GM12878 (cell line): ENCODE data around the gene CHMP3. TPM values are rescaled to one million over a fixed set of nuclear protein-coding genes. Genes with fewer than 3 reads are reported as not detected.

ENCODE experiments used
- ATAC-seq: fragments of 200-7000 bp; cut with Tn5 transposase; 3 replicates; pipeline ENCODE4 v1.9.1; 2020; ENCODE audit warnings: mild to moderate bottlenecking, moderate library complexity
- BruUV-seq: library from RNA; stranded (reverse); fragments of 400-500 nt; replicated peaks from 2 replicates; lab custom pipeline; 2021; lab: Mats Ljungman, UMichigan
- CTCF ChIA-PET: fragments of 300-600 bp; sonication (Branson Sonifier 250); formaldehyde crosslinking; extraction: SDS; loops from one replicate; lab custom pipeline; 2021; ENCODE audit warnings: inconsistent platforms; lab: Yijun Ruan, JAX
- POLR2A ChIA-PET: fragments of 350-600 bp; formaldehyde crosslinking; extraction: SDS; loops from one replicate; lab custom pipeline; 2021; ENCODE audit warnings: inconsistent platforms; lab: Charles Lee
- RAD21 ChIA-PET: fragments of 300-600 bp; sonication (Branson Sonifier 250); formaldehyde crosslinking; loops from one replicate; lab custom pipeline; 2023; ENCODE audit warnings: antibody characterized with exemption; ENCODE audit not compliant: unreplicated experiment; lab: Charles Lee
- SMC1A ChIA-PET: fragments of 300-600 bp; sonication (Branson Sonifier 250); formaldehyde crosslinking; loops from one replicate; lab custom pipeline; 2023; ENCODE audit not compliant: unreplicated experiment, uncharacterized antibody; lab: Charles Lee
- DNase-seq: peaks from one replicate; pipeline ENCODE4 v3.0.0-alpha.2; 2011; ENCODE audit warnings: low read depth, low spot score
- FAIRE-seq: peaks from 3 replicates; lab custom pipeline; 2011; peaks lifted over from hg19 to GRCh38; lab: Jason Lieb, UNC
- H2AFZ ChIP-seq: 2 replicates; pipeline ENCODE4 v1.6.0; 2011; ENCODE audit warnings: low read depth, low read length, control low read depth; ENCODE audit not compliant: control insufficient read depth
- H3K27ac ChIP-seq: 2 replicates; pipeline ENCODE4 v1.5.1; 2011; ENCODE audit warnings: control low read depth; ENCODE audit not compliant: control insufficient read depth, insufficient read depth
- H3K27me3 ChIP-seq, 2 experiments: replicated peaks in 1 of 2; 2 replicates each; pipeline versions ENCODE4 v1.6.0 to v1.6.1; 2011; ENCODE audit warnings: low read length in 1 of 2; ENCODE audit not compliant: control insufficient read depth in 2 of 2, insufficient read depth in 2 of 2
- H3K36me3 ChIP-seq, 2 experiments: 2 replicates each; pipeline ENCODE4 v1.5.1; 2011; ENCODE audit warnings: low read length in 1 of 2; ENCODE audit not compliant: control insufficient read depth in 2 of 2, insufficient read depth in 2 of 2
- H3K4me1 ChIP-seq: 2 replicates; pipeline ENCODE4 v1.6.1; 2011; ENCODE audit warnings: mild to moderate bottlenecking, low read length, moderate library complexity, mixed read lengths; ENCODE audit not compliant: control insufficient read depth, insufficient read depth
- H3K4me2 ChIP-seq: 2 replicates; pipeline ENCODE4 v1.6.0; 2011; ENCODE audit warnings: control low read depth; ENCODE audit not compliant: control insufficient read depth, insufficient read depth
- H3K4me3 ChIP-seq: fragments of 200-600 bp; sonication (generic); 2 replicates; pipeline ENCODE4 v1.5.1; 2016
- H3K79me2 ChIP-seq: 2 replicates; pipeline ENCODE4 v1.6.0; 2011; ENCODE audit warnings: low read length; ENCODE audit not compliant: control insufficient read depth, insufficient read depth
- H3K9ac ChIP-seq: 2 replicates; pipeline ENCODE4 v1.8.0; 2011; ENCODE audit warnings: low read length, control low read depth, mixed read lengths; ENCODE audit not compliant: control insufficient read depth, insufficient read depth
- H3K9me3 ChIP-seq: replicated peaks from 3 replicates; pipeline ENCODE4 v1.5.1; 2011; ENCODE audit warnings: mild to moderate bottlenecking, low read length; ENCODE audit not compliant: control insufficient read depth, insufficient read depth
- H4K20me1 ChIP-seq: 2 replicates; pipeline ENCODE4 v1.6.0; 2011; ENCODE audit not compliant: control insufficient read depth, insufficient read depth
- CEBPB ChIP-seq, 2 experiments: fragments of 150-350 bp in 1 of 2; IDR thresholded peaks; 2 replicates each; pipeline ENCODE4 v1.6.1; 2012 to 2014; ENCODE audit warnings: low read depth in 2 of 2, low read length in 2 of 2, borderline replicate concordance in 1 of 2, inconsistent platforms in 1 of 2
- ETV6 ChIP-seq, 2 experiments: fragments of 450-650 bp in 1 of 2; IDR thresholded peaks in 1 of 2; conservative IDR thresholded peaks in 1 of 2; 2 replicates each; pipeline ENCODE4 v1.6.1; 2014; ENCODE audit warnings: antibody characterized with exemption in 1 of 2, borderline replicate concordance in 1 of 2, low read depth in 1 of 2, mild to moderate bottlenecking in 1 of 2, moderate library complexity in 1 of 2
- GATAD2B ChIP-seq: fragments of 450-650 bp; conservative IDR thresholded peaks from 2 replicates; pipeline ENCODE4 v1.6.1; 2017; ENCODE audit warnings: low read depth, mild to moderate bottlenecking, moderate library complexity
- PRDM15 ChIP-seq: fragments of 450-650 bp; formaldehyde crosslinking; IDR thresholded peaks from 2 replicates; pipeline ENCODE4 v1.4.0; 2020; ENCODE audit warnings: mild to moderate bottlenecking, moderate library complexity
- SIN3A ChIP-seq: IDR thresholded peaks from 2 replicates; pipeline ENCODE4 v1.6.1; 2012; ENCODE audit warnings: low read depth, low read length, improper control_type of control experiment
- WRNIP1 ChIP-seq: IDR thresholded peaks from 2 replicates; pipeline ENCODE4 v1.6.1; 2011; ENCODE audit warnings: low read depth, low read length, improper control_type of control experiment, borderline replicate concordance
- in situ Hi-C: fragments of 300-500 bp; cut with MboI; formaldehyde crosslinking; loops from 9 replicates; pipeline ENCODE4 v1.14.3; 2018; ENCODE audit warnings: mixed read lengths
- intact Hi-C: fragments of 100-400 bp; cut with micrococcal nuclease; formaldehyde crosslinking; loops from one replicate; pipeline ENCODE4 v1.14.2; 2022; ENCODE audit not compliant: unreplicated experiment
- polyA plus RNA-seq, 11 experiments: library from polyadenylated mRNA; depleted of rRNA in 4 of 11; unstranded in 6 of 11; stranded (reverse) in 5 of 11; fragments of >200 nt; fragmentation: Nextera tagmentation in 4 of 11; fragmentation: Illumina TruSeq in 1 of 11; extraction: Ambion mirVana in 4 of 11; extraction: Trizol in 1 of 11; gene quantifications; 1 replicate in 1 of 11; 2 replicates in 10 of 11; pipeline versions ENCODE4 v1.2.1 to v1.2.3, GENCODE V29; 2011 to 2016; ENCODE audit warnings: inconsistent platforms in 2 of 11, missing spikeins in 2 of 11, low read depth in 1 of 11
- total RNA-seq, 4 experiments: library from RNA; depleted of rRNA in 3 of 4; stranded (reverse); fragments of >200 nt in 3 of 4; fragmentation: Illumina TruSeq in 1 of 4; extraction: Trizol in 1 of 4; gene quantifications; 2 replicates each; pipeline versions ENCODE4 v1.2.1 to v1.2.3, GENCODE V29; 2013 to 2021
- TF ChIP-seq, protein P1 (sequence below): fragments of 450-650 bp; IDR thresholded peaks from 2 replicates; pipeline ENCODE4 v1.6.1; 2017; ENCODE audit warnings: mild to moderate bottlenecking, low read depth, inconsistent platforms; ENCODE audit not compliant: poor library complexity, severe bottlenecking

Gene CHMP3
- total and polyA plus RNA-seq, 10 of the 15 experiments (the other 5 are each of a cell fraction or from before 2014, with no cell fraction given): 22.5 to 56.8 (median 32.5) TPM

DNA sequence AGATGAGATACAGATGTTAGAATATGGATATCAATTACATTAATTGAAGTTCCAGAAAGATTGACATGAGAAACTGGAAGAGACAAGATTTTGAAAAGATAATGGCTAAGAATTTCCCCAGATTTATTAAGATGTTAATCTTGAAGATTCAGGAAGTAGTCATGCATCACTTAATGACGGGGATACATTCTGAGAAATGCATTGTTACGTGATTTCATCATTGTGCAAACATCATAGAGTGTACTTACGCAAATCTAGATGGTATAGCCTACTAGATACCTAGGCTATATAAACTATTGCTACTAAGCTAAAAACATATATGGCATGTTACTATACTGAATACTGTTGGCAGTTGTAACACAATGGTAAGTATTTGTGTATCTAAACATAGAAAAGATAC is 6.8 kb upstream of the CHMP3 start (continued):
- no peak for TF ChIP-seq PRDM15 (CRISPR knock-in tag)
- no peak for TF ChIP-seq ETV6 (conservative IDR thresholded peaks at IDR 0.05 in 1 of 2, IDR thresholded peaks at IDR 0.05 in 1 of 2; ENCODE audit: borderline replicate concordance in 1 of 2, low read depth in 1 of 2)
- TF ChIP-seq WRNIP1: no peak
- TF ChIP-seq, protein P1, sequence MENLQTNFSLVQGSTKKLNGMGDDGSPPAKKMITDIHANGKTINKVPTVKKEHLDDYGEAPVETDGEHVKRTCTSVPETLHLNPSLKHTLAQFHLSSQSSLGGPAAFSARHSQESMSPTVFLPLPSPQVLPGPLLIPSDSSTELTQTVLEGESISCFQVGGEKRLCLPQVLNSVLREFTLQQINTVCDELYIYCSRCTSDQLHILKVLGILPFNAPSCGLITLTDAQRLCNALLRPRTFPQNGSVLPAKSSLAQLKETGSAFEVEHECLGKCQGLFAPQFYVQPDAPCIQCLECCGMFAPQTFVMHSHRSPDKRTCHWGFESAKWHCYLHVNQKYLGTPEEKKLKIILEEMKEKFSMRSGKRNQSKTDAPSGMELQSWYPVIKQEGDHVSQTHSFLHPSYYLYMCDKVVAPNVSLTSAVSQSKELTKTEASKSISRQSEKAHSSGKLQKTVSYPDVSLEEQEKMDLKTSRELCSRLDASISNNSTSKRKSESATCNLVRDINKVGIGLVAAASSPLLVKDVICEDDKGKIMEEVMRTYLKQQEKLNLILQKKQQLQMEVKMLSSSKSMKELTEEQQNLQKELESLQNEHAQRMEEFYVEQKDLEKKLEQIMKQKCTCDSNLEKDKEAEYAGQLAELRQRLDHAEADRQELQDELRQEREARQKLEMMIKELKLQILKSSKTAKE: no peak
- no peak for TF ChIP-seq GATAD2B

DNA sequence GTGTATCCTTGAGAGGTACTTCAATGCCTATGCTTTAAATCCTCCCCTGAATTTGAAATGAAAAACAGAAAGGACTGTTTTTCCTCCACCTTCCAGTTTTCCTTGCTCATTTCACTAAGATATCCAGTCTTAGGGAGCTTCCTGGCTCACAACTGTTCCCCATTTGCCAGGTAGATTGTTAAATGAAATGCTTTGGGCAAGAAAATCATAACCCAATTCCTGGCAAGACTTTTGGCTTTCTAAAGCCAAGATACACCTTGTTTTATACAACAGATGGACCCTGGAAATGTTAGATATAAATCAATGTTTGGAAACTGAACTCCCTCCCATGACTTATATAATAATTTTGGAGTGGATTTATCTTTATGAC is 3.6 kb upstream of the CHMP3 start:
- no peak for DNase-seq
- ChIA-PET POLR2A (no interaction called here), SMC1A (no interaction called here), RAD21 (no interaction called here), CTCF (interaction anchor here (0.9 kb wide), 1 partner anchor 8 kb away, joined by 4 read pairs; no protein-coding TSS in a partner anchor)
- Histone ChIP-seq H3K9me3 (peaks cover 2% of the 10 kb centered on the region), H3K27ac (no peak overlapping the region), H3K27me3 (no peaks in the 10 kb centered on the region), H3K79me2 (peaks cover 11% of the 10 kb centered on the region), H3K4me1 (peaks cover 5% of the 10 kb centered on the region), H2AFZ (no peak overlapping the region), H3K4me3 (no peak overlapping the region), H3K9ac (no peak overlapping the region), H3K4me2 (no peak overlapping the region), H4K20me1 (no peaks in the 10 kb centered on the region), H3K36me3 (no peaks in the 10 kb centered on the region)
- no TSS peak for BruUV-seq
- no peak for TF ChIP-seq PRDM15 (CRISPR knock-in tag)
- no peak for TF ChIP-seq CEBPB (IDR thresholded peaks at IDR 0.05; ENCODE audit: borderline replicate concordance in 1 of 2, low read depth in 2 of 2, low read length in 2 of 2)
- TF ChIP-seq SIN3A: no peak
- FAIRE-seq: no peak
- intact Hi-C loops (no loop called here), in situ Hi-C loops (no loop called here)
- no peak for ATAC-seq
